Measurements from ENCODE around the gene PRKG2.

Gene PRKG2

GRCh38 chr4:81194286-81194685, 20.7 kb downstream of the PRKG2 start:
- TF ChIP-seq CTCF (IDR thresholded peaks at IDR 0.05), result no peak
- no peak overlapping the region for H3K27ac ChIP-seq
- intact Hi-C loops (cut with DNase I; ENCODE audit: low total_unique reads), result no loop called here

GRCh38 chr4:81180916-81181315, 34.1 kb downstream of the PRKG2 start:
- Histone ChIP-seq H3K4me1 (no peaks in the 10 kb centered on the region), H3K4me3 (no peak overlapping the region), H3K9me3 (peaks cover 0 to 10% (median 0%) of the 10 kb centered on the region in 3 donors), H3K27ac (no peak overlapping the region), H3K27me3 (no peaks in the 10 kb centered on the region), H3K36me3 (no peaks in the 10 kb centered on the region)
- TF ChIP-seq CTCF (IDR thresholded peaks at IDR 0.05), result no peak
- intact Hi-C loops (cut with DNase I; ENCODE audit: low total_unique reads), result no loop called here
- no peak for DNase-seq

More at GRCh38 chr4:81194286-81194685, 20.7 kb downstream of the PRKG2 start:
- Histone ChIP-seq H3K27me3 (no peaks in the 10 kb centered on the region), H3K4me1 (no peaks in the 10 kb centered on the region), H3K4me3 (no peak overlapping the region), H3K36me3 (no peaks in the 10 kb centered on the region), H3K9me3 (no peaks in the 10 kb centered on the region)
- no peak for DNase-seq

GRCh38 chr4:81179326-81179725, 35.7 kb downstream of the PRKG2 start:
- Histone ChIP-seq H3K9me3 (peaks cover 0 to 10% (median 0%) of the 10 kb centered on the region in 3 donors), H3K27ac (no peak overlapping the region), H3K36me3 (no peaks in the 10 kb centered on the region), H3K4me3 (no peak overlapping the region), H3K4me1 (no peaks in the 10 kb centered on the region), H3K27me3 (no peaks in the 10 kb centered on the region)
- intact Hi-C loops (cut with DNase I; ENCODE audit: low total_unique reads), result no loop called here
- DNase-seq, result no peak
- TF ChIP-seq CTCF (IDR thresholded peaks at IDR 0.05), result no peak

- no peak for DNase-seq
- TF ChIP-seq CTCF (IDR thresholded peaks at IDR 0.05), result no peak
- H3K9me3 ChIP-seq, result no peaks in the 10 kb centered on the region
- no peak overlapping the region for H3K27ac ChIP-seq
- H3K4me3 ChIP-seq, result no peak overlapping the region
- intact Hi-C loops (cut with DNase I; ENCODE audit: low total_unique reads), result no loop called here
- no peaks in the 10 kb centered on the region for H3K27me3 ChIP-seq
- no peaks in the 10 kb centered on the region for H3K36me3 ChIP-seq
- no peaks in the 10 kb centered on the region for H3K4me1 ChIP-seq
These were observed 41.8 kb downstream of the PRKG2 start for GRCh38 chr4:81173213-81173612.

- no peak overlapping the region for H3K27ac ChIP-seq
- intact Hi-C loops (cut with DNase I; ENCODE audit: low total_unique reads), result no loop called here
- DNase-seq, result no peak
- no peaks in the 10 kb centered on the region for H3K4me1 ChIP-seq
- no peak for TF ChIP-seq CTCF (IDR thresholded peaks at IDR 0.05)
- H3K9me3 ChIP-seq, result no peaks in the 10 kb centered on the region
- H3K36me3 ChIP-seq, result no peaks in the 10 kb centered on the region
- H3K27me3 ChIP-seq, result no peaks in the 10 kb centered on the region
- no peak overlapping the region for H3K4me3 ChIP-seq
These were observed 48.4 kb downstream of the PRKG2 start for GRCh38 chr4:81166458-81167160.
